GM12874 (cell line): Measurements from ENCODE around the gene CSF1R.

Source experiments
- TF ChIP-seq, protein P1 (sequence below): IDR thresholded peaks from 2 replicates; pipeline ENCODE4 v1.5.1; 2011; ENCODE audit warnings: low read depth, mild to moderate bottlenecking, control low read depth, low read length, moderate library complexity; ENCODE audit not compliant: insufficient read depth

CSF1R gene

DNA sequence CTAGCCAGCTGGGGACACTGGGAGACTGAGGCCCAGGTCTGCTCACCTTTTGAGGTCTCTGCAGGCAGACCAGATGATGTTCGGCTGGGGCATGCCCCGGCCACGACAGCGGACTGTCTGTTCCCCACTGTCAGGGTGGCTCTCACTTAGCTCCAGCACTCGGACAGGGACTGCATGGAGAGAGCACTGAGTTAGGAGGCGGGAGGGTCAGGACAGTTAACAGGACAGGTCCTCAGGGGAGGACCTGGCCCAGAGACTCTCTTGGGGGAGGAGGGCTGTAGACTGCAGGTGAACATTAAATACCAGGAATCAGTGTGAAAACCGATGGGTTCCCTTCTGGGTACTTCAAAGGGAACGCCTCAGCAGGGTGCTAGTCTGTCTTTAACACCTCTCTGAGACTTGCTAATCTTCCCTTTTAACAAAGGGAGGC is 44.2 kb upstream of the CSF1R start:
- TF ChIP-seq, protein P1, sequence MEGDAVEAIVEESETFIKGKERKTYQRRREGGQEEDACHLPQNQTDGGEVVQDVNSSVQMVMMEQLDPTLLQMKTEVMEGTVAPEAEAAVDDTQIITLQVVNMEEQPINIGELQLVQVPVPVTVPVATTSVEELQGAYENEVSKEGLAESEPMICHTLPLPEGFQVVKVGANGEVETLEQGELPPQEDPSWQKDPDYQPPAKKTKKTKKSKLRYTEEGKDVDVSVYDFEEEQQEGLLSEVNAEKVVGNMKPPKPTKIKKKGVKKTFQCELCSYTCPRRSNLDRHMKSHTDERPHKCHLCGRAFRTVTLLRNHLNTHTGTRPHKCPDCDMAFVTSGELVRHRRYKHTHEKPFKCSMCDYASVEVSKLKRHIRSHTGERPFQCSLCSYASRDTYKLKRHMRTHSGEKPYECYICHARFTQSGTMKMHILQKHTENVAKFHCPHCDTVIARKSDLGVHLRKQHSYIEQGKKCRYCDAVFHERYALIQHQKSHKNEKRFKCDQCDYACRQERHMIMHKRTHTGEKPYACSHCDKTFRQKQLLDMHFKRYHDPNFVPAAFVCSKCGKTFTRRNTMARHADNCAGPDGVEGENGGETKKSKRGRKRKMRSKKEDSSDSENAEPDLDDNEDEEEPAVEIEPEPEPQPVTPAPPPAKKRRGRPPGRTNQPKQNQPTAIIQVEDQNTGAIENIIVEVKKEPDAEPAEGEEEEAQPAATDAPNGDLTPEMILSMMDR, result no peak

- TF ChIP-seq, protein P1, result peak; percentile 94
These were observed 43.6 kb upstream of the CSF1R start for GRCh38 chr5:150129813-150130492.

GRCh38 chr5:150129454-150129812 is 43.1 kb upstream of the CSF1R start:
- TF ChIP-seq, protein P1, result no peak

DNA sequence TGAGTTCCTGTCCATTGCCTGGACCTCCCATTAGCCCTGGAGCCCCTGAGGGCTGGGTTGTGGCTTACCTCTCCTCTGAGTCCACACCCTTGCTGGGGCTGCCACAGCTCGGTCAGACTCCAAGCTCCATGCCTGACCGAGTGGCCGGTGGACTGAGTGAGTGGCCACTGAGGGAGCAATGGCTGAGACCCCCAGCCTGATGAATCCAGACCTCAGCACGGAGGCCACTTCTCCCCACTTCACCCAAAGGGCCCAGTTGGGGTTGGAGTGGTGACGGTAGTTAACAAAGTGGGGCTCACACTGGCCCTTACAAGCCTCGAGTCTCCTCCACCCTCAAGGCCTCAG is 40.5 kb upstream of the CSF1R start:
- TF ChIP-seq, protein P1, result no peak

GRCh38 chr5:150126199-150126920 is 40.0 kb upstream of the CSF1R start:
- TF ChIP-seq, protein P1, result no peak

DNA sequence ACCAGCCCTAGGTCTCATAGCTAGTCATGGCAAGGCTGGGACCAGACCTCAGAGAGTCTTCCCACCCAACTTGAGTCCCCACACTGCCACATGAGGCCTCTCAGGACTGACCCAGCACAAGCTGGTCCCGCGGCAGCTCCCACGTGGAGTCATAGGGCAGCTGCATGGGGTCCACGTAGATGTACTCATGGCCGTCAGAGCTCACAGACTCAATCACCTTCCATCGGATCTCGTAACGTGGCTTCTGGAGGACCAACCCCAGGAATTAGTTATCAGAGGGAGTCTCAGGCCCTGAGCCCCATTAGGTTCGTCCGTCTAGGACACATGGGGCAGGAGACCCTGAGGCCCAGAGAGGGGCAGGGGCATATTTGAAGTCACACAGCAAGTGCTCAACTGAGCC is 39.0 kb upstream of the CSF1R start:
- TF ChIP-seq, protein P1, result no peak

GRCh38 chr5:150124596-150124995 is 38.2 kb upstream of the CSF1R start:
- TF ChIP-seq, protein P1, result no peak
